Neural cell (in vitro differentiated cells): ENCODE data around the gene ZMAT3.

Experiments
- CTCF ChIP-seq: fragments of 450-650 bp; IDR thresholded peaks from 2 replicates; pipeline ENCODE4 v1.5.1; 2014; ENCODE audit warnings: antibody characterized with exemption, mild to moderate bottlenecking, moderate library complexity; ENCODE audit not compliant: poor library complexity, severe bottlenecking
- EP300 ChIP-seq: fragments of 450-650 bp; conservative IDR thresholded peaks from 2 replicates; pipeline ENCODE4 v1.6.1; 2014; ENCODE audit warnings: antibody characterized with exemption, mild to moderate bottlenecking, moderate library complexity; ENCODE audit not compliant: poor library complexity, severe bottlenecking
- EZH2 ChIP-seq: fragments of 200-600, 300-800 bp; shearing (Covaris generic), sonication (generic); IDR thresholded peaks from 2 replicates; pipeline ENCODE4 v1.6.1; 2014; ENCODE audit warnings: antibody characterized with exemption, low read length, borderline replicate concordance, mild to moderate bottlenecking; ENCODE audit not compliant: insufficient read depth, poor library complexity, severe bottlenecking
- POLR2AphosphoS5 ChIP-seq: IDR thresholded peaks from 2 replicates; pipeline ENCODE4 v1.6.1; 2012
- RAD21 ChIP-seq: fragments of 450-650 bp; conservative IDR thresholded peaks from 2 replicates; pipeline ENCODE4 v1.6.1; 2014; ENCODE audit warnings: antibody characterized with exemption, mild to moderate bottlenecking, moderate library complexity
- SMC3 ChIP-seq: fragments of 450-650 bp; conservative IDR thresholded peaks from 2 replicates; pipeline ENCODE4 v1.6.1; 2014; ENCODE audit warnings: antibody characterized with exemption, mild to moderate bottlenecking, moderate library complexity; ENCODE audit not compliant: poor library complexity
- TAF1 ChIP-seq: IDR thresholded peaks from 2 replicates; pipeline ENCODE4 v1.6.1; 2012; ENCODE audit warnings: low read depth

GRCh38 chr3:179038216-179038898 lies 33.3 kb downstream of the ZMAT3 start:
- TF ChIP-seq SMC3, result no peak
- no peak for TF ChIP-seq EP300
- no peak for TF ChIP-seq CTCF
- TF ChIP-seq RAD21, result no peak
- no peak for TF ChIP-seq POLR2AphosphoS5
- no peak for TF ChIP-seq EZH2
- no peak for TF ChIP-seq TAF1
